GM18868 (cell line): ENCODE data around the gene CALY.

ENCODE experiments used
- ATAC-seq: cut with Tn5 transposase; IDR thresholded peaks from one replicate; pipeline ENCODE4 v1.9.1; 2021; ENCODE audit warnings: mild to moderate bottlenecking, moderate library complexity; ENCODE audit not compliant: unreplicated experiment

The CALY gene

DNA sequence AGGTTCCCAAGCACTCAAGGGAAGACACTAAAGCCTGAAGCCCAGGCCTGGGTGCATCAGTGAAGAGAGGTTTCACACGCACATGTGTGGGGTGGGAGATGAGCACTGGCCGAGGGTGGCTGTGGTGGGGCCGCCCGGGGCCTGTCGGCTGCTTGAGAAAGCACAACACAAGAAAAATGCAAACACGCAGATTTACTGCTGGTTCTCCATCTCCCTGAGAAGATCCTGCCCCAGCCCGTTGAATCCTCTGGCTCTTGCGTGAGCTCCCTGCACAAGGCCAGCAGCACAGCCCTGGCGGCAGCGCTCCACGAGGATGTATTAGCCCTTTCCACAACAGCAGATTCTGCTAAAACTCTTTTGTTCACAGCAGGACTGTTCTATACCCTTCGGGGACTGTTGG, 21.8 kb downstream of the CALY start:
- no peak for ATAC-seq

DNA sequence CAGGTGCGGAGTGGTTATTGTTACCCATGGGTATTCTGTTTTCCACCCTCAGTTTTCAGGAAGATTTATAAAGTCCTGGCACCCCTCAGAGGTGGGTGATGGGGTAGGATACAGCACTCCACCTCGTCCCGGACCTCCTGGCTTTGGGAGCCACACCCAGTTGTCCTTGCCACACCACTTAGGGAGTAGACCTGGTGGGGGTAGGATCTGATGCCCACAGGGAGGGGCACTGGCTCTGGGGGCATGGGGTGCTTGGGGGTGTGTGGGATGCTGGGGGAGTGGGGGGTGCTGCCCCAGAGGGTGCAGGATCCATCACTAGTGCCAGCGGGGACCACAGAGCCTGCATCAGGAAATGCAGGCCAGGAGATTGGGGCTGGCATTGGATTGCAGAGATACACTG, 23.5 kb downstream of the CALY start:
- ATAC-seq, result no peak

DNA sequence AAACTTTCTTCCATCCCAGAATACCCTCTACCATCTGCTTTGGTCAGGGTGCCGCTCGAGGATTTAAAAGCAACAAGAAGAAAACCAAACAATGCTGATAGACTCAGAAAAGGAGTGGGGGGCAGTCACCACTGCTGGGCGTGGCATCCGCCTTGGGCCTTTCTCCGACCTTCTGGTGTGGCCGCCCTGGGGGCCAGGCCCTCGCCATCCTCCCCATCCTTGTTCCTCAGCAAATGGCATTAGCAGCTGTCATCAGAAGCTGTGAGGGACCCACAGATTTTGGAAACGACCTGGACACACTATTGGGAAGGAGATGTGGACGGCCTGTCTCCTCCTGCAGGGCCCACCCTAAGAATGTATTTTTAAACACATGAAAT, 23.9 kb downstream of the CALY start:
- no peak for ATAC-seq

DNA sequence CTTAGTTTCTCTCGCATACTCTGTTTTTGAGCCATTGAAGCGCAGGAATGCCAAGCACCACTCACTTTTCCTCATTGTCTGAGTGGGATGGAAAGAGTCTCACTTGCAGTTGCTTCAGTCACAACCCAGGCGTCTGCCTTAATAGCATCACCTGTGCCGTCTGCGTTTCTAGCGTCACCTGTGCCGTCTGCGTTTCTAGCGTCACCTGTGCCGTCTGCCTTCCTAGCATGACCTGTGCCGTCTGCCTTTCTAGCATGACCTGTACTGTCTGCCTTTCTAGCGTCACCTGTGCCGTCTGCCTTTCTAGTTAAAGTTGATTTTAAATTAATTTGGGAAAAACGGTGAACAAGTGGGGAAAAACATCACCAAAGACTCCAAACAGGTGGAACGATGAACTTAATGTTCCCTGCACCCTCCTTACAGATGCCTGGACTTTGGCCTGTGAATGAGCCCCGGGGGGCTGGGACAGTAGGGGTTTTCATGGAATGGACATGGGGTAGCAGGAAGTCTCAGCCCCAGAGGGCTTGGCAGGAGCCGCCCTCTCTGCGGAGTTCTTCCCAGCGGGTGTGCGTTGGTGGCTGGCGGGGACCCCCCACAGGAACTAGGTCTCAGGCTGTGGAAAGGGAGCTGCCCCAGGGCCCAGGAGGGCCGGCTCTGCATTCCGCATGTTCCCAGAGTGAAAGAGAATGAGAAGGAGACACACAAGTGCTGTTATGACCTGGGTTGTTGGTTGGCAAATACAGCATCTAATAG, 24.5 kb downstream of the CALY start:
- no peak for ATAC-seq

DNA sequence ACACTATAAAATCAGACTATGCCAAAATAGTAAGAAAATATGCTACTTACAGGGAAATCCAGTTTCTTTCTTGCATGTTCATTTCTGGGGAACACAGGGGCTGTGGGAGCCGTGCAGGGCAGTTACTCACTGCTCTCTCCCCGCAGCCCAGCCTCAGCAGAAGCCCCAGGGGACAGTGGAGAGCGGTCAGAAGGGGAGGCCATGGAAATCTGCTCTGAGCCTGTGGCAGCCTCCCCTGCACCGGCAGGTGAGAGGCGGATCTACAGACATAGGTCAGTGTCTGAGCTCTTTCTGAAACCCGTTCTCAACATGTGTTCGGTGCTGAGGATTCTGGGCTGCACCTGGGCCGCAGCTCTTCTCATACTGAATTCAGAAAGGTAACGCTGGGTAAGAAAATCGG, 25.1 kb downstream of the CALY start:
- ATAC-seq, result no peak

DNA sequence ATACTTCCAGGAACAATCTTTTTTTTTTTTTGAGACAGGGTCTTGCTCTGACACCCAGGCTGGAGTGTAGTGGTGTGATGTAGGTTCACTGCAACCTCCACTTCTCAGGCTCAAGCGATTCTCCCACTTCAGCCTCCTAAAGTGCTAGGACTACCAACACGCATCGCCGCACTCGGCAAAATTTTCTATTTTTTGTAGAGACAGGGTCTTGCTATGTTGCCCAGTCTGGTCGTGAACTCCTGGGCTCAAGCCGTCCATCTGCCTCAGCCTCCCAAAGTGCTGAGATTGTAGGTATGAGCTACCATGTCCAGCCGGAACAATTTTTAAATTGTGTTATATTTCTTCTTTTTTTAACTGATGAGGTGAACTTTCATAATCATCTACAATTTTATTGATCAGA, 25.9 kb downstream of the CALY start:
- ATAC-seq, result no peak

DNA sequence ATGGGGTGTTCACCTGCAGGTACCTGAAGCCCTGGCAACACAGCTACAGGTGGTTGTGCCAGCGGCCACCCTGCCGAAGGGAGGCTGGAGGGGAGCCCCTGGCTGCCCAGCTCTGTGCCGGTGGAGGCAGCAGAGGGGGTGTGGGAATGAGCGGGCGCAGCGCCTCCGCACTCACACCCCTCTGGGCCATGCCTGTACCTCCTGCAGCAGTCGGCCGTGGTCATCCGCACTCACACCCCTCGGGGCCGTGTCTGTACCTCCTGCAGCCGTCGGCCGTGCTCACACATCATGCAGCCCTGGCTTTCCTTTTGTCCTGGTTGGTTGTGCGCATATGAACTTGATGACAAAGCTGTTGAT, 26.3 kb downstream of the CALY start:
- no peak for ATAC-seq

DNA sequence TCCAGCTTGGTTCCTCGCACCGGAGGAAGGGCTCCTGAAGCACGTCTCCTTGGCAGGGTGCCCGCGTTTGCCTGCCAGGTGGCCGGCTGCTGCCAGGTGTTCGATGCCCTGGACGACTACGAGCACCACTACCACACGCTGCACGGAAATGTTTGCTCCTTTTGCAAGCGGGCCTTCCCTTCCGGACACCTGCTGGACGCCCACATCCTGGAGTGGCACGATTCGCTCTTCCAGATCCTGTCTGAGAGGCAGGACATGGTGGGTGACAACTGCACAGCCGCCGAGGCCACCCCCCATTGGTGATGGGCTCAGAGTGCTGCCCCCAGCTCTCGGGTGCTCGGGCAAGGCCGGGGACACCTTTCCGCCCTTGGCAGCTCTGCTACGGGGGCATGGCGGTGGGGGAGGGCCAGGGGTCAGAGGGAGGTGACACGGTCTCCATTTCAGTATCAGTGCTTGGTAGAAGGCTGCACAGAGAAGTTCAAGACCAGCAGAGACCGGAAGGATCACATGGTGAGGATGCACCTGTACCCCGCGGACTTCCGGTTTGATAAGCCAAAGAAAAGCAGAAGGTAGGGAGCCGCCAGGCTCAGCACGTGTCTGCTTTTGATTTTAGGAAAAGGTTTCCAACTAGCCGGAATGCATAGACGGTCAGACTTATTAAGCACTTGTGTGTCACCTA, 26.8 kb downstream of the CALY start:
- ATAC-seq, result no peak

DNA sequence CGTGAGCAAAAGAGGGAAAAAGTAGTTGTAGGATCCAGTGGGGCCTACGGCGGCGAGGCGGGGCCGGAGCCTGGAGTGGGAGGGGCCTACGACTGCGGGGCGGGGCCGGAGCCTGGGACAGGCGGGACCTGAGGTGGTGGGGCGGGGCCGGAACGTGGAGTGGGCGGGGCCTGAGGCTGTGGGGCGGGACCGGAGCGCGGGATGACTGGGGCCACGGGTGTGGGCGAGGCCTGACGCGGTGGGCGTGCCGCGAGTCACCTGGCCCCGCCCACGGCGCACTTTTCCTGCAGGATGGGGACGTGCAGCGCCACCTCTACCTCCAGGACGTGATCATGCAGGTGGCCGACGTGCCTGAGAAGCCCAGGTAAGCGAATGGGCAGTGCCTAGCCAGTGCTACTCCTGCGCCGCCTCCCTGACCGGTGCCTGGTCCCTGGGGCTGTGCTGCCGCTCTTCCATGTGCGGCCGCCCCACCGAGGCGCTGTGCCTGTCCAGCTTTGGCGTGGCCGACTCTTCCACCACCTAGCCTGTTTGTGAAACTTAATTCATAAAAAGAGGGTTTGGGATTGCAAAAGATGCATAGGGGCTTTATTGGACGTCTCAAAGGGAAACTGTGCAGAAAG, 27.5 kb downstream of the CALY start:
- ATAC-seq, result peak; percentile 76

DNA sequence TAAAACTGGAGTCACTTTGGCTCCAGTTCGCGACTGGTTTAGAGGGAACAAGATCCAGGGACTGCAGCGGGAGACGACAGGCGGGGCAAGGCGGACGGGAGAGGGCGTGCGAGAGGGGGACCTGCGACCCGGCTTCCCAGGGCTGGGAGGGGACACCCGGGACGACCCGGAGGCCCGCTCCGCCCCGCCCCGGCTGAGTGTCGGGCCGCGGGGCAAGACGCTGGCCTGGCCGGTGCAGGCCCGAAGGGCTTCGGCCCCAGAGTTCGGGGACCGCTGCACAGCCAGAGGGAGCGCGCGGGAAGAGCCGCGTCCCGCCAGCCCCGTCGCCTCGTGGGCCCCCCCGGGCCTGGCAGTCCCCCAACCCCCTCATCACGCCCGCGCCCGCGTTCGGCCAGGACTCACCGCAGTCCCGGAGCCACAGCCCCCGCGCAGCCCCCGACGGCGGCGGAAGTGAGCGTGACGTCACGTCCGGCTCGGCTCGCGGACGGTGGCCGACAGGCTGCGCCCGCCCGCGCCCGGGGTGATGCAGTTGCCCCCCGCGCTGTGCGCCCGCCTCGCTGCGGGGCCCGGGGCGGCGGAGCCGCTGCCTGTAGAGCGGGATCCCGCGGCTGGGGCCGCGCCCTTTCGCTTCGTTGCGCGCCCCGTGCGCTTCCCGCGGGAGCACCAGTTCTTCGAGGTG, 28.1 kb downstream of the CALY start, which contains the start of the genes TUBGCP2 and ZNF511:
TSS of gene TUBGCP2 (minus strand) at position 452 of the 679 bp plus-strand sequence. CDS start 5,931 bp downstream, outside the sequence.
TSS of gene ZNF511 (plus strand) at position 494 of the 679 bp plus-strand sequence. CDS start at position 524, 30 bp downstream.
- peak; percentile 74 for ATAC-seq

DNA sequence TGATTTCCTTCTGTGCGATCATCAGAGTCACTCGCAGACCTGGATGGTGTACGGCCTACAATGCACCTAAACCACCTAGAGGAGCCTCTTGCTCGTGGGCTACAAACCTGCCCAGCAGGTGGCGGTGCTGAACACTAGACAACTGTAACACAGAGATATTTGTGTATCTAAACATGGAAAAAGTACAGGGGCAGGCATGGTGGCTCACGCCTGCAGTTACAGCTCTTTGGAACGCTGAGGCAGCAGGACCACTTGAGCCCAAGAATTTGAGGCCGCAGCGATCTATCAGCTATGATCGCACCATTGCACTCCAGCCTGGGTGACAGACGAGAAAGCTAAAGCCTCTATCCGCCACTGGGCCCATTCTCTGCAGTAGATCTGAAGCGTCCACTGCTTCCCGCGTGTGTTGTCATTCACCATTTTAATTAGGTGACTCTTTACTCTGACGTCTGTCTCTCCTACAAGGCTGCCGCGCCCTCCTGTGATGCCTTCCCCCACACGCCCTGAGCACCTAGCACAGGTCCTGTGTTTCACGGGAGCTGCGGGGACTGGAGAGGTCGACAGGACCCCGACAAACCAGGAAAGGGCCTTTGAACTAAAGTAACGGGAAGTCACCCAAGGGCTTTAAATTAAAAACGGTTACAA, 28.8 kb downstream of the CALY start:
- ATAC-seq, result peak; percentile 41

DNA sequence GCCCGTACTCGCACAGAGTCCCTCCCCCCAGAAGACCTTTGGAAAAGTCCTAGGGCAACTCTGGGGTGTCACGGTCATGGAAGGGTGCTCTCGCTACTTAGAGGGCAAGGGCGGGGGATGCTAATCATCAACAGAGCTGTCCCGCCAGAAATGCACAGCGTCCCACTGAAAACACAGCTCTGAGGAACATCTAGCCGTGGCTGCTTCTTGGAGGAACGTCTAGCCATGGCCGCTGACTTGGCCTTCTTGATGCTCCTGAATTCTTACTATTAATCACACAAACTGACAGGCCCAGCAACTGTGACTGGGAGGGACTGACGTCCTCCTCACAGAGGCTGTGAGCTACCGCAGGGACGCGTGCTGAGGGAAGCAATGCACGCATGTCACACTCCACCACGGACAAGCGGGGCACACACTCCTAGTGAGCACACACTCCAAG, 29.7 kb downstream of the CALY start:
- no peak for ATAC-seq

DNA sequence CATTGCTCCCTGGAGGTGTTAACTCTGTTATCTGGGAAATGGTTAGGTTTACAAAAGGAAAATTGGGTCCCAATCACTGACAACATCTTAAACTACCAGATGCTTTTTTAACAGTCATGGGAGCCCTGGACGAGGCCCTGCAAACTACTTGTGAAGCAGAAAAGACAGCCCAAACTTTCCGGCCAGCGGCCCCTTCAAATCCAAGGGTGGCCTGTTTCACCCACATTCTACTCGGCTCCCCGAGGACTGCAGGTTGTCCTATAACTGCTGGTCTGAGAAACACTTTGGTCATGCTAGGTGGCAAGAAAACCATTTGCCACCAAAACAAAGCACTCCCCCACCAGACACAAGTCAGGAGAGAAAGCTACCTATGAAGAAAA, 30.6 kb downstream of the CALY start:
- no peak for ATAC-seq

DNA sequence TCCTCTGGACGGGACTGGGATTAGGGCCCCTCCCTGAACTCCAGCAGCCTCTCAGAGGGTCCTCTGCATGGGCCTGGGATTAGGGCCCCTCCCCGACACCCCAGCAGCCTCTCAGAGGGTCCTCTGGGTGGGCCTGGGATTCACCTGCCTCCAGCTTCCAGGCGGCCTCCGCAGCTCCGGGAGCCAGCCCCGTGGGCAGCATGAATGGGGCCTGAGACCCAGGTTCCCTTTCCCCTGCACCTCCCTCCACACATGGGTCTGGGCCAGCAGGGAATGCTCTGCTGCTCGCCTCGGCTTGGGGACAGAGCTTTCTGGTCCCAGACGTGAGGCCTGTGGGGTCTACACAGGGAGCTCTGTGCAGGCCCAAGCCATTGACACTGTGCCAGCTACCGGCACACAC, 33.5 kb downstream of the CALY start:
- no peak for ATAC-seq

DNA sequence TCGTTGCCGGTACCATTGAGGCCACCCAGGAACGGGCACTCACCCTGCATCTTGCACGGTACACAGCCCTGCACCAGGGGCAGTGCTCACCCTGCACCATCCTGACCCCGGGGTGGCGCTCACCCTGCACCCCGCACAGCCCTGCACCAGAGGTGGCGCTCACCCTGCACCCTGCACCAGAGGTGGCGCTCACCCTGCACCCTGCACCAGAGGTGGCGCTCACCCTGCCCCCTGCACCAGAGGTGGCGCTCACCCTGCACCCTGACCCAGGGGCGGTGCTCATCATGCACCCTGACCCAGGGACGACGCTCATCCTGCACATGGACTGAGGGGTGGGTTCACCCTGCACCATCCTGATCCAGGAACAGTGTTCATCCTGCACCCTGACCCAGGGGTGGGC, 34.5 kb downstream of the CALY start:
- no peak for ATAC-seq

DNA sequence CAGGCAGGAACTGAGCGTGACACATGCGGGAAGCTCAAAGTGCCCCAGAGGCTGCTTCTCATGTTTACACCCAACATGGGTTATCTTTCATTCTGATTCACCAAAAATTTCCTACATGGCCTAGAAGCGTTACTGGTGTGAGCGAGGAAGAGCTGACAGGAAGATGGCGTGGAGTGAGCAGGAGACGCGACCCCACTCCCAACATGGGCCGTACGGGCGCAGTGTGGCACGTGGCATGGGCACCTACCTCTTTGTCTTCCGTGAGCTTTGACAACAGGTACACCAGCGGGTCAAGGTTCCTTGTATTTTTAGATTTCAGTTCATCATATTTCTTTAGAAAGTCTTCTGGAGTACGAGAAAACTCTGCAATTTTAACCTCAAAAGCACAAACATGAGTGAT, 37.0 kb downstream of the CALY start:
- no peak for ATAC-seq

DNA sequence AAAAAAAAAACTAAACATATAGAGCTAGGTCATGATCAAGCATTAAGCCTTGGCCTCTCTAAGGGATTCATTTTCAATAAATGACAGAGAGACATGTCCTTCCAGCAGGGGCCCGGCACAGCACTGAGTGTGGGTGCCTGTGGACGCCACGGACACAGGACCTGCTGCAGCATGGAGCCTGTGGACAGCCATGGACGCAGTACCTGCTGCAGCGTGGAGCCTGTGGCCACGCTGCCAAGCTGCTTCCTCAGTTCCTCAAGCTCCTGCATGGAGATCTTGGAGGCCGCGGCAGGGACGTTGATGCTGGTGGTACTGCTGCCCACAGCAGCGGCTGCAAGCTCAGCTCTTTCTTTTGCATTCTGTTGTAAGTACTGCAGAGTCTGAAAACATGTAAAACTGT, 37.5 kb downstream of the CALY start:
- ATAC-seq, result no peak

DNA sequence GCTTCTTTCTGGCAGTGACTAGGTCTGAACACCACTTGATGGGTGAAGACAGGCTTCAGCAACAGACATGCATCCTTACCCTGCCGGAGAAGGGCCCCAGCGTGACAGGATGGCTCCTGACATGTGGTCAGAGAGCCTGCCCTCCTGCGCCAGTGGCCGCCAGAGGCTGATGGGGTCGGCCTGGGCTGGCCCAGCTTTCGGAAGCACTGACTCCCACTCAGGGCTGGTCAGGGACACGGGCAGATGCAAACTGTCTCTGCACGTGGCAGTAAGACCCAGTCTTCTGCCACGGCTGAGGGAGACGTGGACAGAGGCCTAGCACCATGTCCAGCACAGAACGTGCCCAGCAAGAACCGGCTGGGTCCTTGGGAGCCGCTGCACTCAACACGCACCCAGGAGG, 38.2 kb downstream of the CALY start:
- ATAC-seq, result no peak

DNA sequence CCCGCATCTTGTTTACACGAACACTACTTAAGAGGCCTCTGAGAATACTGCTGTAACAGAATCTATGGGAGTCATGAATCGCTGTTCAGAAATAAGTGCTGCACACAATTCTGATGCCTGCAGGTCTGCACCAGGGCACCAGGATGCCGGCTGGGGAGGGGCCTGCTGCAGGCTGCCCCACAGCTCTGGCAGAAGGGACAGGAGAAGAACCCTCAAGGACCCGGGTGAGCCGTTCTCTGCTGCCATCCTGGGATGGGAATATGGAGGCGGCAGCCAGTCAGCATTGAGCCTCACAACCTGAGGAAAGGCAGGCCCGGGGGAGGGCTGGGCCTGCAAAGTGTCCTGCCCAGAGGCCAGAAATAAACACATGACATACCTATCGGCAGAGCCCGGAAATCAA, 39.2 kb downstream of the CALY start:
- ATAC-seq, result no peak

DNA sequence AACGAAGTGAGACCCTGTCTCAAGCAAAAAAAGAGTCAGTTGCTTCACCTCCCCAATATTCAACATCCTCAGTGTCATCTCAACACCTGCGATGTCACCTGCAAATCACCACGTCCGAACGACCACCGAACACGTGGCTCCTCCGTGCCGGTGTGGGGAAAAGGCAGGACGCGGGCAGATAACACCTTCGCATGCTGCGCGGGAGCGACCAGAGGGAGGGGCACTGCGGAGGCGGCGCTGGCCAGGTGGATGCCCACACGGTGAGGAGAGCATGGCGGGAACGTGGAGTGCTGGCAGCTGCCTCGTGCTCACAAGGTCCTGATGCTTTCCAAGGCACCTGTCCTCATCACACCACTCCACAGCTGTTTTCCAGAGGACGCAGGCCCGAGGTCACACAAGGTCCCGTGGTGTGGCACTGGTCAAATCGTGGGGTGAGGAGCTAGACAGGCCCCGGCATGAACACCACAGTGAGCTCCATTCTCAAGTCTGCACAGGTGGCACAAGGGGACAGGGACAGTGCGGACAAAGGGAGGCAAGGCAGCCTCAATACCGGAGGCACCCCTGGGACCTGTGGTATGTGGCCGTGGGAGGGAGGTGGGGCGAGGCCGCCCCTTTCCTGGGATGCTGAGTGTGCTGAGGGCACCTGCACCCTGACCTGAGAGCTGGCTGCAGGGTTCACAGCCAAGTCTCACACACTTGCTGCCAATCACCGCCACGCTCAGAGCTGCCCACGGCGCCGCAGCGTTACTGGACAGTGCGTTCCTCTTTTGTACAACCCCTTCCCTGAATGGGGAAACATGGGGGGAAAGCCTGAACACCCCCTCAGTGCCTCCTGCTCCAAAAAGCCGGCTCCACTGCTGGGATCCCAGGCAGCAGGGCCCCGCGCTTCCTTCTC, 41.0 kb downstream of the CALY start:
- ATAC-seq, result no peak
